Measurements from ENCODE around the gene PLA2G2C.

DNA sequence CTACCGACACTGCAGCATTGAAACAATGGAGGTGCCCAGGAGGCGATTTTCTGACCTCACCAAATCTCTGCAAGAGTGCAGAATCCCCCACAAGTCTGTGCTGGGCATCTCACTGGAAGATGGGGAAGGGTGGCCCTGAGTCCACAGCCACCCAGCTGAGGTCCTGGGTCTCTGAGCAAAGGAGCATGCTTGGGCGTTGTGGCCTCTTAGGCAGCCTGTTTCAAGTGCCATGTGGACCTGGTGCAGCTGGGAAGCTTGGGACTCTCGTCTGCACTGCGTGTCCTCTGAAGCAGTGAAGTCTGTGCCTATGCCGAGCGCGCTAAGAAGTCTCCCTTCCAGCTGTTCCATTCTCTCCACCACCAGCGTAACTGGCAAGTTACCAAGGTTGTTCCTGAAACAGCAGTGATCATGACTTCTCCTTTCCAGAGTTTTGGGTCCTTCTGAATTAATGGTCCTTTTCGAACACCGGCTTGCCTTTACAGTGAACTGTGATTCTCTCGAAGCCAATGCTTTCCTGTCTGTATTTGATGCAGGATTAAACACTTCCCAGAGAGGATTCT is 5.0 kb upstream of the PLA2G2C start:
- TF ChIP-seq EZH2 (IDR thresholded peaks at IDR 0.05; ENCODE audit: borderline replicate concordance, low read depth, low read length, poor library complexity, severe bottlenecking): no peak
- TF ChIP-seq, protein P1, sequence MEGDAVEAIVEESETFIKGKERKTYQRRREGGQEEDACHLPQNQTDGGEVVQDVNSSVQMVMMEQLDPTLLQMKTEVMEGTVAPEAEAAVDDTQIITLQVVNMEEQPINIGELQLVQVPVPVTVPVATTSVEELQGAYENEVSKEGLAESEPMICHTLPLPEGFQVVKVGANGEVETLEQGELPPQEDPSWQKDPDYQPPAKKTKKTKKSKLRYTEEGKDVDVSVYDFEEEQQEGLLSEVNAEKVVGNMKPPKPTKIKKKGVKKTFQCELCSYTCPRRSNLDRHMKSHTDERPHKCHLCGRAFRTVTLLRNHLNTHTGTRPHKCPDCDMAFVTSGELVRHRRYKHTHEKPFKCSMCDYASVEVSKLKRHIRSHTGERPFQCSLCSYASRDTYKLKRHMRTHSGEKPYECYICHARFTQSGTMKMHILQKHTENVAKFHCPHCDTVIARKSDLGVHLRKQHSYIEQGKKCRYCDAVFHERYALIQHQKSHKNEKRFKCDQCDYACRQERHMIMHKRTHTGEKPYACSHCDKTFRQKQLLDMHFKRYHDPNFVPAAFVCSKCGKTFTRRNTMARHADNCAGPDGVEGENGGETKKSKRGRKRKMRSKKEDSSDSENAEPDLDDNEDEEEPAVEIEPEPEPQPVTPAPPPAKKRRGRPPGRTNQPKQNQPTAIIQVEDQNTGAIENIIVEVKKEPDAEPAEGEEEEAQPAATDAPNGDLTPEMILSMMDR (conservative IDR thresholded peaks at IDR 0.05; ENCODE audit: low read depth, low read length): no peak
